ENCODE data around the gene LHFPL2.

DNA sequence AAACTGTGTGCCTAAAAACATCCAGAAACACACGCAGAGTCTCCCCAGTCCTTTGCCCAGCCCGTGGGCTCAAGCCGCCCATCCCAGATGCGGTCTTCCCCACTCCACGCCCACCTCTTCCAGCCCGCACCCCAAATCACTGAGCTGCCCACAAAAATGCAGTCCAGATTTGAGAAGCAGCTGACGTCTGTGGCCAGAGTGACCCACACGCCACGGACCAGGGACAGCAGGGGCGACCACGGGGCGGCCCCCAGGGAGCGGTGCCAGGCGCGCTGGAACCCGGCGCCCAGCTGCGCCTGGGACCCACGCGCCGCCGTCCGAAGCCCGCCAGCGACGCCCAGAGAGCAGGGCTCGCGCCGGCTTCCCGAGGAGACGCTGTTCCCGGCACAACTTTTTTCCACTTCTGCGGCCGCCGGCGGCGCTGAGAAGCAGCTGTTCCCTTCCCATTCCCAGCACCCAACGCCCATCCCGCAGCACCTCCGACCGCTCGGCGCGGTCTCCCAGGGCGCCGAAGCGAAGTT, 674 bp downstream of the LHFPL2 start:
- TF ChIP-seq, protein P1, sequence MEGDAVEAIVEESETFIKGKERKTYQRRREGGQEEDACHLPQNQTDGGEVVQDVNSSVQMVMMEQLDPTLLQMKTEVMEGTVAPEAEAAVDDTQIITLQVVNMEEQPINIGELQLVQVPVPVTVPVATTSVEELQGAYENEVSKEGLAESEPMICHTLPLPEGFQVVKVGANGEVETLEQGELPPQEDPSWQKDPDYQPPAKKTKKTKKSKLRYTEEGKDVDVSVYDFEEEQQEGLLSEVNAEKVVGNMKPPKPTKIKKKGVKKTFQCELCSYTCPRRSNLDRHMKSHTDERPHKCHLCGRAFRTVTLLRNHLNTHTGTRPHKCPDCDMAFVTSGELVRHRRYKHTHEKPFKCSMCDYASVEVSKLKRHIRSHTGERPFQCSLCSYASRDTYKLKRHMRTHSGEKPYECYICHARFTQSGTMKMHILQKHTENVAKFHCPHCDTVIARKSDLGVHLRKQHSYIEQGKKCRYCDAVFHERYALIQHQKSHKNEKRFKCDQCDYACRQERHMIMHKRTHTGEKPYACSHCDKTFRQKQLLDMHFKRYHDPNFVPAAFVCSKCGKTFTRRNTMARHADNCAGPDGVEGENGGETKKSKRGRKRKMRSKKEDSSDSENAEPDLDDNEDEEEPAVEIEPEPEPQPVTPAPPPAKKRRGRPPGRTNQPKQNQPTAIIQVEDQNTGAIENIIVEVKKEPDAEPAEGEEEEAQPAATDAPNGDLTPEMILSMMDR (conservative IDR thresholded peaks at IDR 0.05; ENCODE audit: low read depth in 2 of 2), result no peak
- TF ChIP-seq EZH2 (IDR thresholded peaks at IDR 0.05; ENCODE audit: low read depth, unreplicated experiment) (no peak), EZH2phosphoT487 (IDR thresholded peaks at IDR 0.05; ENCODE audit: unreplicated experiment) (no peak), CREB1 (CRISPR knock-in tag; IDR thresholded peaks at IDR 0.05; ENCODE audit: low read depth) (no peak), POLR2AphosphoS5 (IDR thresholded peaks at IDR 0.05; ENCODE audit: low read depth) (no peak), JUNB (IDR thresholded peaks at IDR 0.05; ENCODE audit: unreplicated experiment) (no peak)
- TF ChIP-seq, protein P2, sequence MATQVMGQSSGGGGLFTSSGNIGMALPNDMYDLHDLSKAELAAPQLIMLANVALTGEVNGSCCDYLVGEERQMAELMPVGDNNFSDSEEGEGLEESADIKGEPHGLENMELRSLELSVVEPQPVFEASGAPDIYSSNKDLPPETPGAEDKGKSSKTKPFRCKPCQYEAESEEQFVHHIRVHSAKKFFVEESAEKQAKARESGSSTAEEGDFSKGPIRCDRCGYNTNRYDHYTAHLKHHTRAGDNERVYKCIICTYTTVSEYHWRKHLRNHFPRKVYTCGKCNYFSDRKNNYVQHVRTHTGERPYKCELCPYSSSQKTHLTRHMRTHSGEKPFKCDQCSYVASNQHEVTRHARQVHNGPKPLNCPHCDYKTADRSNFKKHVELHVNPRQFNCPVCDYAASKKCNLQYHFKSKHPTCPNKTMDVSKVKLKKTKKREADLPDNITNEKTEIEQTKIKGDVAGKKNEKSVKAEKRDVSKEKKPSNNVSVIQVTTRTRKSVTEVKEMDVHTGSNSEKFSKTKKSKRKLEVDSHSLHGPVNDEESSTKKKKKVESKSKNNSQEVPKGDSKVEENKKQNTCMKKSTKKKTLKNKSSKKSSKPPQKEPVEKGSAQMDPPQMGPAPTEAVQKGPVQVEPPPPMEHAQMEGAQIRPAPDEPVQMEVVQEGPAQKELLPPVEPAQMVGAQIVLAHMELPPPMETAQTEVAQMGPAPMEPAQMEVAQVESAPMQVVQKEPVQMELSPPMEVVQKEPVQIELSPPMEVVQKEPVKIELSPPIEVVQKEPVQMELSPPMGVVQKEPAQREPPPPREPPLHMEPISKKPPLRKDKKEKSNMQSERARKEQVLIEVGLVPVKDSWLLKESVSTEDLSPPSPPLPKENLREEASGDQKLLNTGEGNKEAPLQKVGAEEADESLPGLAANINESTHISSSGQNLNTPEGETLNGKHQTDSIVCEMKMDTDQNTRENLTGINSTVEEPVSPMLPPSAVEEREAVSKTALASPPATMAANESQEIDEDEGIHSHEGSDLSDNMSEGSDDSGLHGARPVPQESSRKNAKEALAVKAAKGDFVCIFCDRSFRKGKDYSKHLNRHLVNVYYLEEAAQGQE (IDR thresholded peaks at IDR 0.05; ENCODE audit: unreplicated experiment), result no peak
